AG04449 (cell line): ENCODE measurements around the gene PYDC2.

ENCODE experiments used
- CTCF ChIA-PET: fragments of 350-600 bp; formaldehyde crosslinking; extraction: SDS; loops from one replicate; lab custom pipeline; 2021; ENCODE audit warnings: antibody characterized with exemption; lab: Yijun Ruan, JAX
- POLR2A ChIA-PET: fragments of 400-600, 350-600 bp; formaldehyde crosslinking; extraction: SDS; loops from one replicate; lab custom pipeline; 2020; ENCODE audit warnings: antibody characterized with exemption, inconsistent platforms; lab: Yijun Ruan, JAX
- DNase-seq: peaks from one replicate; pipeline ENCODE4 v3.0.0-alpha.2; 2010; ENCODE audit warnings: low read depth, low spot score
- H3K4me3 ChIP-seq: 2 replicates; pipeline ENCODE4 v1.5.1; 2011; ENCODE audit warnings: low read depth, mild to moderate bottlenecking, control low read depth, low read length
- TF ChIP-seq, protein P1 (sequence below): IDR thresholded peaks from one replicate; pipeline ENCODE4 v1.5.1; 2011; ENCODE audit warnings: mild to moderate bottlenecking, moderate library complexity, low read length, control low read depth, inconsistent platforms; ENCODE audit not compliant: insufficient read depth; ENCODE audit errors: missing control alignments

PYDC2 gene

DNA sequence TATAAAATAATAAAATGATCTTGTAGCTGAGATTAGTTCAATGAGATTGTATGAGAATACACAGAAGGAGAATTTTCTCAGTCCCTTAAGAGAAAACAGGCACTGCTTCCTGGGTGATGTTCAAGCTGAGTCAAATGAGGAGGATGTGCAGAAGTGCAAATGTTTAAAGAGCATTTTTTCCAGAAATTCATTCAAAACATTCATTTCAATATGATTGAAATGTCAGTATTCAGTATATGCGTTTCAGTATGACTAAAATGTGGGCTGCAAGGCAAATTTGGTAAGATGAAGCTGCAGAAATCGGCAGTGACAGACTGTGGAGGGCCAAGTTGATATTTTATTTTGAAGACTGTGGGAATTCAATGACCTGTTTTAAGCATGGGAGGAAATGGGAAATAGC is 19.3 kb upstream of the PYDC2 start:
- DNase-seq: no peak
- H3K4me3 ChIP-seq: no peak overlapping the region
- TF ChIP-seq, protein P1, sequence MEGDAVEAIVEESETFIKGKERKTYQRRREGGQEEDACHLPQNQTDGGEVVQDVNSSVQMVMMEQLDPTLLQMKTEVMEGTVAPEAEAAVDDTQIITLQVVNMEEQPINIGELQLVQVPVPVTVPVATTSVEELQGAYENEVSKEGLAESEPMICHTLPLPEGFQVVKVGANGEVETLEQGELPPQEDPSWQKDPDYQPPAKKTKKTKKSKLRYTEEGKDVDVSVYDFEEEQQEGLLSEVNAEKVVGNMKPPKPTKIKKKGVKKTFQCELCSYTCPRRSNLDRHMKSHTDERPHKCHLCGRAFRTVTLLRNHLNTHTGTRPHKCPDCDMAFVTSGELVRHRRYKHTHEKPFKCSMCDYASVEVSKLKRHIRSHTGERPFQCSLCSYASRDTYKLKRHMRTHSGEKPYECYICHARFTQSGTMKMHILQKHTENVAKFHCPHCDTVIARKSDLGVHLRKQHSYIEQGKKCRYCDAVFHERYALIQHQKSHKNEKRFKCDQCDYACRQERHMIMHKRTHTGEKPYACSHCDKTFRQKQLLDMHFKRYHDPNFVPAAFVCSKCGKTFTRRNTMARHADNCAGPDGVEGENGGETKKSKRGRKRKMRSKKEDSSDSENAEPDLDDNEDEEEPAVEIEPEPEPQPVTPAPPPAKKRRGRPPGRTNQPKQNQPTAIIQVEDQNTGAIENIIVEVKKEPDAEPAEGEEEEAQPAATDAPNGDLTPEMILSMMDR: no peak
- ChIA-PET POLR2A (no interaction called here), CTCF (interaction anchor here (2.1 kb wide), 1 partner anchor 1003 kb away, joined by 5 read pairs; no protein-coding TSS in a partner anchor)

DNA sequence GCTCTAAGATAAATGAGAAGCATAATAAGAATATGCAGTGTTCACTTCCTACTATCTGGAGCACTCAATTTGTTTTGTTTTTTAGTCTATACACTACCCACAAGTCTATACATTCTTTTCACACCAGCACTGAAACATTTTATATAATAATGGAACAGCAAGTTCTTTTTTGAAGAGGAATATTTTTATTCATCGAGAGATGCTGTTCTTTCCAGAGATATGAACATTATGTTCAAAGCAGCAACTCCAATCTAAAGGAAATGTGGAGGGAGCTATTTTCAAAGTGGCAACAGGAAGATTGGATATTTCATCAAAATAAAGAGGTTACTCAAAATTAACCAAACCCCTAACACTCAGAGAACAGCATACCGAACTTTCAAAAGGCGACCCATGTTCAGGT is 16.4 kb upstream of the PYDC2 start:
- TF ChIP-seq, protein P1: no peak
- CTCF ChIA-PET: no interaction called here
- H3K4me3 ChIP-seq: no peak overlapping the region
- POLR2A ChIA-PET: no interaction called here
- DNase-seq: no peak

DNA sequence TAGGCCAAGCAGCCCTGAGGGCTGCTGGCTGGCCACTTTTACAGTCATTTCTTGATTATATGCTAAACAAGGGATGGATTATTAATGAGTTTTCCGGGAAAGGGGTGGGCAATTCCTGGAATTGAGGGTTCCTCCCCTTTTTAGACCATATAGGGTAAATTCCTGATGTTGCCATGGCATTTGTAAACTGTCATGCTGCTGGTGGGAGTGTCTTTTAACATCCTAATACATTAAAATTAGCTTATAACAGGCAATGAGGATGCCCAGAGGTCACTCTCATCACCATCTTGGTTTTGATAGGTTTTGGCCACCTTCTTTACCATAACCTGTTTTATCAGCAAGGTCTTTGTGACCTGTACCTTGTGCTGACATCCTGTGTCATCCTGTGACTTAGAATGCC is 11.7 kb upstream of the PYDC2 start:
- POLR2A ChIA-PET: no interaction called here
- no peak for DNase-seq
- H3K4me3 ChIP-seq: no peak overlapping the region
- CTCF ChIA-PET: no interaction called here
- TF ChIP-seq, protein P1: no peak

DNA sequence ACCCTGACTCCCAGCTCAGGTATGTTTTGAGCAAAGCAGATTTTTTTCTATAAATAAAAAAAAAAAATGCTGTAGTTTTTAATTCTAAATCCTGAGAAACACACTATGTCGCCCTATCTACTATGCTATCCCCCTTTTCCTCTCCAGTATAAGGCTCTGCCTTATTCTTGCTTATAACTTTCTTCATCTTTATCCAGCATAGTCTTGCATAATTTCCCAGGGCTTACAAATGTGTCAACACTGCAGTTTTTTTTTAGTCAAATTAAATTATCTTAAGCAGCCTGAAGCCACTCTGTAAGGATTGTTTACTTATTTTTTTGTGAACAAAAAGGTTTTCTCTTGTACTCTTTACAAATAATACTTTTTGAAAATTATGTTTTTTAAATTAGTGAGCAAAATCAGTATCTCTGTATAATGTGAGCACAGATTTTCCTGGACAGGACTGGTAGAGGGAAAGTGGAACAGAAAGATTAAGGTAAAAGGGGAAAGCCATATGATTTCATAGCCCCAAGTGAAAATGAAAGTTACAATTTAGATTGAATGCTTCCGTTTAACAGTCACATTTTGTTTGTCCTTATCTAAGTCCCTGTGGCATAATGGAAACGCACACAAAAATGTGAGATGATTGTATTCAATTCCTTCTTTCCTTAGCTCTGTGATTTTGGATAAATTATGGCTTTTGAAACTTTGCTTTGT is 5.6 kb upstream of the PYDC2 start:
- ChIA-PET POLR2A (no interaction called here), CTCF (no interaction called here)
- no peak overlapping the region for H3K4me3 ChIP-seq
- DNase-seq: no peak
- TF ChIP-seq, protein P1: no peak

DNA sequence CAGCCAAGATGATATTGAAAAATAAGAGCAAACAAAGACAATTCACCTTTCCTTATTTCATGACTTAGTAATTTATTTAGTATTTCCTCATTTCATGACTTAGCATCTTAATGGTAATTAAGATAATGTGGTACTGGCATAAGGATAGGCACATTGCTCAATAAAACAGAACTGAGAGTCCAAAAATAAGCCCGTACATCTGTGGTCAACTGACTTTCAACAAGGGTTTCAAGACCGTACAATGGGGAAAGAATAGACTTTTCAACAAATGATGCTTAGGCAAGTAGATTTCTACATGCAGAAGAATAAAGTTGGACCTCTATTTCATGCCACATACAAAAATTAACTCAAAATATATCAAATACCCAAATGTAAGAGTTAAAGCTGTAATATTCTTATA is 603 bp upstream of the PYDC2 start:
- TF ChIP-seq, protein P1: no peak
- DNase-seq: no peak
- ChIA-PET CTCF (no interaction called here), POLR2A (no interaction called here)
- H3K4me3 ChIP-seq: no peak overlapping the region

DNA sequence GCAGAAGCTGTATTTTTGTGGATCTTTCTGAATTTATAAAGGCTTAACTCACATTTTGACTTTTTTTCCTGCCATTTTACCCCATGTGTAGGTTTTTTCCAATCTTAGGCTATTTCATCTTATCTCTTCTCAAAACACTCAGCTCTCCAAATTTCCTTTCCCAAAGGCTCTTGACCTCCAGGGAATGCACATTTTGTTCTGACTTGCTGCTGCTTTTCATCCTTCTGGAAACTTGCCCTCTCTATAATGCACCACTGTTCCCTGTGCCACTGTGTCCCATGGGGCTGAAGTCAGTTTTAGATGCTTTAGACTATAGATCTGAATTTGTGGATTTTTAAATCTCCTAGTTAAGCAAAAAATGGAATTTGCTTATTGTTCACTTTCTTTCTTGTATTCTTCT is 9.1 kb downstream of the PYDC2 start:
- H3K4me3 ChIP-seq: no peak overlapping the region
- CTCF ChIA-PET: no interaction called here
- DNase-seq: no peak
- TF ChIP-seq, protein P1: no peak
- POLR2A ChIA-PET: no interaction called here
